ENCODE data around the gene RUNX2.

RUNX2 gene

DNA sequence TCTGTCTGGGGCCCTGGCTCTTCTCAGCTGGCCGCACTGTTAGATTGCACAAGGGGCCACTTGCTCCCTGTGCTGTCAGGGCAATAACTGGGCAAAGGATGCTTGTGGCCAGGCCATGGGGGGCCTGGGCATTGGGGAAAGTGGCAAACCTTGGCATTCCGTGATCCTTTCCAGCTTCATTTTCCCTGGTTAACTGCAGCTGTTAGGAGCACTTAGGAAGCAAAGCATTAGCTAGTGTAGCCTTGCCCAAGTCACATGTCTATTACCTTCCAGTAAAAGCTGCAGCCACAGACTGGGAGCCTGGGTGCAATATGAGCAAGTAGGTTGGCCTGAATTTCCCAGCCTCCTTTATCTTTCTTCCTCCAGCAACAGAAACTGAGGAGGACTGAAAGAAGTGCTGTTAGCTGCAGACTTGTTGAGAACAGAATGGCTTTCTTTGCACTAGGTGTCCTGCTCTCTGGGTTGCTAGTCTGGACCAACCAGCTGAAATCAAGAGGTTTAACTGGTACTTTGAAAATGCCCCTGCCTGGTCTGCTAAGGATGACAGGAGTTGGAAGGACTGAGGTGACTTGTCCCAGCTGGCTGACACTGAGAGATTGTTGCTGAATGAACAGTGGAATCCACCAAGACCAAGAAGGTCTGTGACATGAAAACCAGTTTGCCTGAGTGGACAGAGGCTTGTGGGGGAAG is 361.9 kb downstream of the RUNX2 start:
- no peak for DNase-seq

DNA sequence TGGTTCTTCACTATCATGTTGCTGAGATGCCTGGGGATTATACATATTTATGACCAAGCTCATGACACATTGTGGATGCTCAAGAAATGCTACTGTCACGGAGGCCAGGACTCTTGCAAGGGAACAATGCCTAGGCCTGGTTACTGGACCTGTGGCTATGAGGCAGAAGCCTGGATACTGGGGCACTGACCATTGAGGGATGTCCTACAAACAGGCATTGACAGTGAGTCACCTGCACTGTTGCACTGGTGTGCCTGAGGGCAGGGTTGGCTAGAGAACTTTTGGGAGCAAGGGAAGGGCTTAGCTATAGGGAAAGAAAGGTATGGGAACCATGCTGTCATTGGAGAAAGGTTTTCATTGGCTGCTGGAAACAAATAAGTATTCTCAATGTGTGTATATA is 362.7 kb downstream of the RUNX2 start:
- DNase-seq = no peak

DNA sequence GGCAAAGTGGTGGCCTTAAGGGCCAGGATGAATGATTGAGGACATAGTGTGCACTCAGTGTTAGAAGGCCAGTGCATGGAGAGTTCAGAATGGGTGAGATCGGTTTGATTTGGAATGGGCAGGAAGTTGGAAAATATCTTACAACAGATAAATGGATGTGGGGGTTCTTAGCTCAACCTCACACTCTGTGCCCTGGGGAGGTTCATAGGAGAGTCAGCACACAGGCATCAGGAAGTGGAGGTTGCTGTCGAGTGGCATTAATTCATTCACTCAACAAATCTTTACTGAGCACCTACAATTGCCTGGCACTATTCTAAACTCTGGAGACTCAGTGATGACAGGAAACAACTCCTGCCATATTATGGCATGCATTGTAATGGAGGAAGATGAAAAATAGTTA is 363.3 kb downstream of the RUNX2 start:
- DNase-seq = no peak

DNA sequence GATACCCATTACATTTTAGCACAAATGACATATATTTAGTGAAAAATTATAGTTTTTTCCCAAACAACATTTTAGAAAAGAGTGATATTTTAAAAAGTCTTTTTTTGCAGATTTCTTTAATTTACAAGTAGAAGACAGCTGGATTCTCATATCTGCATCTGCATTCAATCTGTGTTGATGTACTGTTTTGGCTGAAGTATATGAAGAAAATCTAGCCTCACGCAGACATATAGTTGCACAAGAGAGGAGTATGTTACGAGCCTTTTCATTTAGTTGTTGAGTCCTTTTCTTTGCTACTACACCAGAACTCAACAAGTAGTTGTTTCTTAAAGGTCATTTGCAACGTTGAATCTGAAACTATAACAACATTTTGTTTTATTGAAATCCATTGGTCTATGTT is 363.9 kb downstream of the RUNX2 start:
- no peak for DNase-seq

DNA sequence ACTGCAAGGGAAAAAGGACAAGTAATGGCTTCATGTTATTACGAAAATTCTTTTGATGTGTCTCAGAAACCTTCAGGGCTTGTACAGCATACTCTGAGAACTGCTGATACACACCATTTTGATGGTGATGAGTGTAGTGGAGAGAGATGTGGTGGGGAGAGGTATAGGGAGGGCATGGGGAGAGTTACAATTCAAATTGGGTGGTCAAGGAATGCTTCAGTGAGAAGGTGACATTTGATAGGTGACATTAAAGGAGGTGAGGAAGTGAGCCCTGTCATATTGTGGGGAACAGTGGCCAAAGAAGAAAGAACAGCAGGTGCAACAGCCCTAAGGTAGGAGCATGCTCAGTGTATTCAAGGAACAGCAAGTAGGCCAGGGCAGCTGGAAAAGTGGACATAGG is 368.6 kb downstream of the RUNX2 start:
- DNase-seq = no peak

DNA sequence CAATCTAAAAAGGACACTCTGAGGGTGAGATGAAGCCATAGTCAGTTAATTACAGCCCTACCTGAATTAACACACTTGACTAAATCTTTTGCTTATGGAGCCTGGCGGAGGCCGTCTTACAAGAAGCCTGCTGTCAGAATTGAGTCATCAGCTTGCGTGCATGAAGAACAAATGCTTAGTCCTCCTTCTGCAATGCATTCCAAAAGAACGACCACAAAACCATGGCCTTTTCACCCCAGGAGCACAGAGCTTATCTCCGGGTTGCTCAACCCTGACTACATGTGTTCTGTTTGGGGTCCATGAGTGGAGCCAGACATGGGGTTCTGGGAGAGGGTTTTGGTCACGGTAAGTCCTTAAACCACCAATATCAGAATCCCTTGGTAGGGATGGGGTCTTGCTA is 369.5 kb downstream of the RUNX2 start:
- DNase-seq = no peak

DNA sequence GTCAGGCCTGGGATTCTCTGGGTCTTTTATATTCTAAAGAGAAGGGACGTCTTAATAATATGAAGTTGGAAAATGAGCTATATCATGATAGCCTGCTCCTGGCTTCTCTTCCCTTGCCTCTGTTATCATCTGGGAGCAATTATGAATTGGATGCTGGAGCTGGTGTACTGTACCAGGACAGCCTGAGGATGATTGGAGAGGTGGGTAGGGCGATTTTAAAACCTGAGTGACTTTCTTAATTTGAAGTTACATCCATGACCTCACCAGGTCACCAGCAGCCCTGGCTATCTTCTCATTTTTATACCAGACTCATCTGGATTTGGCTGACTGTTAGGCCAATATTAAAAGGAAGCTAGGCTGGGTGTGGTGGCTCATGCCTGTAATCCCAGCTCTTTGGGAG is 369.9 kb downstream of the RUNX2 start:
- no peak for DNase-seq

DNA sequence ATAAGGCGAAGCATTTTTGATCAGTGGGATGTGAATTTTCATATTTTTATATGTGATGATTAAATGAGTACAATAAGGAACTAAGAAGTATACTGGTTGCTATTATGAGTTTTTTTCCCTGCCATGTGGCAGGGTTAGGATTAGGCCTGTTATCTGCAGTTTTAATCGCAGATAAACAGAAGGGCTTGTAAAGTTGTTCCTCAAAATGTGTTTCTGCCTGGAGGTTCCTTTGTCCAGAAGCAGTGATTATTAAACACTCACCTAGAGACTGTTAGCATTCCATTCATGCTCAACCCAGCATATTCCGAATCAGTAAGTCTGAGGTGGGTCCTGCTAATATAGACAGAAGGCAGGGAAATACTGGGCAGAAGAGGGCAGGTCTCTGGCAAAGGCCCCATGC is 371.5 kb downstream of the RUNX2 start:
- no peak for DNase-seq

GRCh38 chr6:45702849-45703739 is 375.0 kb downstream of the RUNX2 start:
- no peak for DNase-seq

DNA sequence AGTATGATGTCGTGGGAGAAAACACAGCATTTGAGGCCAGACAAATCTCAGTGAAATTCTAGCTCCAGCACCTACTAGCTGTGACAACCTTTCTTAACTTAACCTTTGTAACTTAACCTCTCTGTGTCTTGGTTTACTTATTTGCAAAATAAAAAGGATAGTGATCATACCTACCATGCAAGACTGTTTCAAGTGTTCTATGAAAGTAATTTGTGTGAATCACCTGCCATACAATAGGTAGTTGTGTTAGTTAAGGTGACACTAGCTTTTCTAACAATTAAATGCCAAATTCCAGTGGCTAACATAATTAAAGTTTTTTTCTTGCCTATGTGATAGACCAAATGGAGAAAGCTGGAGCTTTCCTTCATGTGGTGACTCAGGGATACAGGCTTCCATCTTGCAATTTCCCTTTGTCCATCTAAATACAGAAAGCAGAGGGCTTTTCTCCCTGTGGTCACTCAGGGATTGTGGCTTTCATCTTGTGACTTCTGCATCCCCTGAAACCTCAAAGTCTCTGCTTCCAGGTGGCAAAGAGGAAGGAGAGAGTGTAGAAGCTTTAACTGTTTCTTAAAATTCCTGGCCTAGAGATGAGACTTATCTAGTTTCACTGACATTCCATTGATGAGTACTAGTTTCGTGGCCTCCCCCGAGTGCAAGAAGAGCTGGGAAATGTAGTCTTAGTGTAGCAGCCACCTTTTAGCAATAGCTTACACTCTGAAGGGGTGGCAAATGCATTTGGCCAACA is 376.1 kb downstream of the RUNX2 start:
- no peak for DNase-seq

DNA sequence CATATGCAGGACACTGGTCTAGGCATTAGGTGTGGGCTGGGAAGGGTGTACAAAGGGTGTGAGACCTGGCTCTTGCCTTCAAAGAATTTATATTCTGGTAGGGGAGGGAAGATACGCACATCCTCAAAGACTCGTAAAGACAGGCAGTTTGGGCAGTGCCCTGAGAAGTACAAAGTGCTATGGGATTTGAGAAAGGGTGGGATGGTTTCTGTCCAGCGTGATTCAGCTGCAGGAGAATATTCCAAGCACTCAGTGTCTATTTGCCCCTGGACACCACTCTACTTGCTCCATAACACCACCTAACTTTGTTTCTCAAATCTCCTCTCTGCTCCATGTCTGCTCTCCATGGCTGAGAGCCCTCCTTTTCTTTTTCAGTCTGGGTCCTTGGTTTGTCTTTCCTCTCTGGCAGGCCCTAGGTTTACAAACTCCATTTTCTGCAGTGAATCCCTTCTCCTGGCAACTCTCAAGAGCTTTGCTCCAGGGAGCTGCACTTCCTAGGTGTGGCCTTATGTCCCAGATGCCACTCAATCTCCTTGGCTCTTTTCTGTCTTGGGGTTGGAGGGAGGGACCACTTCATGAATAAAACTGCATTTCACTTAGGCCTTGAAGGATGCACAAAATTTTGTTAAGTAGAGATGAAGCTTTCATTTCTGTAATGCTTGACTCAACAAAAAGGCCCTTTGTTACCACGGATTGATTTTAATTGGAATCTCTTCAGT is 377.2 kb downstream of the RUNX2 start:
- DNase-seq = no peak

- DNase-seq = no peak
Measured at GRCh38 chr6:45706319-45706718, 378.2 kb downstream of the RUNX2 start.

DNA sequence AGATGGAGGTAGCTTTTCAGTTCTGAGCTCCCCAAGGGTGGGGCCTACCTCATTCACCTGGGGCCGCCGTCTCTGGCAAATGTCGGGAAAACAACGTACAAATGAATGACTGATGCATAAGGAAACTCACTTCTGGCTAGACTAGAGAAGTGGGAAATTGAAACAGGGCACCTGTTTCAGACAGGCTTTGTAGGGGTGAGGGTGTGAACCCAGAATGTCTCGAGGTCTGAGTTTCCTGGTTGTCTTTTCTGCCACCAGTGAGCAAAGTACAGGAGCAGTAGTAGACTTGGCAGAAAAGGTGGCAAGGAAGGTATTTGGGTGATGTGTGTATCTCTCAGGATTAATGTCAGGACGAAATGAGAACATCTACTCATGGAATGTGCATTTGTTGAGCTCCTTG is 379.0 kb downstream of the RUNX2 start:
- DNase-seq = no peak

DNA sequence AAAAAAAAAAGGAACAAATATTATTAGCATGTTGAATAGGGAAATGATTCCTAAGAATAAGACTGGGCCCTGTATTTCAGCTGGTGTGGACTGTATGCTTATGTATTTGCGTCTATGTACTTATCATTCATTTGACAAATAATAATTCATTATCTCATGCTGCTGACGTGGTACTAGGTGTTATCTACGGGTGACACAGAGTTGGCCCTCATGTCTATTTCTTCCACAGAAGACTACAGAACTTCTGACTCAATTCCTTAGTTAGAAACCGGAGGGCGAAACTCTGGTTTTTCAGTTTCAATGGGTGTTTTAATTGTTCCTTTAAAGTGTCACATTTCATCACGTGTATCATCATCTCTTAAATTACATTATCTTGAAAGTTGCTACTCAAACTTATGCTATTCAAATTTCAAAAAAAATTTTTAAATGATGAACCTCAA is 381.7 kb downstream of the RUNX2 start:
- no peak for DNase-seq

GRCh38 chr6:45710304-45710821 is 382.2 kb downstream of the RUNX2 start:
- no peak for DNase-seq

DNA sequence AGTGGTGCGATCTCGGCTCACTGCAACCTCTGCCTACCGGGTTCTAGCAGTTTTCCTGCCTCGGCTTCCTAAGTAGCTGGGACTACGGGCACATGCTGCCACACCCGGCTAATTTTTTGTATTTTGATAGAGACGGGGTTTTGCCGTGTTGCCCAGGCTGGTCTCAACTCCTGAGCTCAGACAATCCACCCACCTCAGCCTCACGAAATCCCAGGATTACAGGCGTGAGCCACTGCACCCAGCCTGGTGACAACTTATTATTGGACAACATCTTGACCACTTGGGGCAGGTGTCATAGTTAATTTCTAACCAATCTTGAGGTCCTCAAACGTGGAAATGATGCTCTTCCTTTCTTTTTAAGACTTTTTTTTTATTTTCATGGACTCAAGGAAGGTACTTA is 383.9 kb downstream of the RUNX2 start:
- DNase-seq = no peak

DNA sequence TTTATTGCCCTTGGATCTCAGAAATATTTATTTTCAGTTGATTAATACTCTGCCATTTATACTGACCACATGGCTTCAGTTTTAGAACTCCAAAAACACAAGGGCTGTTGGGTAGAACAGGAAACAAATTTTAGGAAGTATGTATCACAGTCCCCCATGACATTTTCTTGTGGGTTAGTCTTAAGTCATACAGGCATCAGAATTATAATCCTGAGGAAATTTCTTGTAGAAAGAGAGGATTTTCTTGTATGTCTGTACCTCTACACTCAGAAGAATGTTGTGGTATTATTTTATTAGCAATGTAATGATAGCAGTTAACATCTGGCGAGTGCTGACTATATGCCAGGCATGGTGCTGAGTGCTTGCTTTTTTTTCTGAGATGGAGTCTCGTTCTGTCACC is 384.7 kb downstream of the RUNX2 start:
- DNase-seq = no peak
